ENCODE results near the gene AP4E1.
"Not testable (repeated sequence)": the region's sequence is repeated elsewhere in the genome, so short reads cannot be mapped to it uniquely, and the experiment has no call there.

The AP4E1 gene

GRCh38 chr15:50886611-50887345 lies 21.7 kb upstream of the AP4E1 start:
- H4K20me1 ChIP-seq = no peaks in the 10 kb centered on the region
- no peak for TF ChIP-seq Cebpa-rat (IDR thresholded peaks at IDR 0.05)
- no peak overlapping the region for H3K4me2 ChIP-seq
- no peak overlapping the region for H3K9ac ChIP-seq
- H3K36me3 ChIP-seq = no peaks in the 10 kb centered on the region
- H3K27ac ChIP-seq = no peak overlapping the region
- no peak overlapping the region for H3K4me3 ChIP-seq
- H3K9me3 ChIP-seq = peaks cover 19% of the 10 kb centered on the region
- H3K4me1 ChIP-seq = peaks cover 40% of the 10 kb centered on the region
- no peaks in the 10 kb centered on the region for H3K27me3 ChIP-seq

- Histone ChIP-seq H3K27me3 (no peaks in the 10 kb centered on the region), H3K27ac (no peak overlapping the region), H3K4me3 (no peak overlapping the region), H3K36me3 (no peaks in the 10 kb centered on the region), H3K4me2 (no peak overlapping the region), H3K4me1 (peaks cover 28% of the 10 kb centered on the region), H4K20me1 (no peaks in the 10 kb centered on the region), H3K9me3 (peaks cover 29% of the 10 kb centered on the region), H3K9ac (no peak overlapping the region)
- no peak for TF ChIP-seq Cebpa-rat (IDR thresholded peaks at IDR 0.05)
Measured at GRCh38 chr15:50888054-50888453, 20.4 kb upstream of the AP4E1 start.

GRCh38 chr15:50889589-50889988 lies 18.9 kb upstream of the AP4E1 start:
- H3K4me3 ChIP-seq = no peak overlapping the region
- no peaks in the 10 kb centered on the region for H4K20me1 ChIP-seq
- H3K9me3 ChIP-seq = peaks cover 44% of the 10 kb centered on the region
- TF ChIP-seq Cebpa-rat (IDR thresholded peaks at IDR 0.05) = no peak
- H3K27ac ChIP-seq = no peak overlapping the region
- no peaks in the 10 kb centered on the region for H3K27me3 ChIP-seq
- no peak overlapping the region for H3K9ac ChIP-seq
- peaks cover 13% of the 10 kb centered on the region for H3K4me1 ChIP-seq
- no peak overlapping the region for H3K4me2 ChIP-seq
- peaks cover 9% of the 10 kb centered on the region; the same call in 1 of the 2 replicates for H3K36me3 ChIP-seq

GRCh38 chr15:50890751-50891150 lies 17.7 kb upstream of the AP4E1 start:
- H3K9me3 ChIP-seq = peaks cover 53% of the 10 kb centered on the region
- no peak overlapping the region for H3K27ac ChIP-seq
- peaks cover 9% of the 10 kb centered on the region; the same call in 1 of the 2 replicates for H3K36me3 ChIP-seq
- TF ChIP-seq Cebpa-rat (IDR thresholded peaks at IDR 0.05) = no peak
- H3K4me3 ChIP-seq = no peak overlapping the region
- peaks cover 1% of the 10 kb centered on the region; the same call in 1 of the 2 replicates for H3K4me1 ChIP-seq
- H3K4me2 ChIP-seq = no peak overlapping the region
- no peaks in the 10 kb centered on the region for H3K27me3 ChIP-seq
- no peak overlapping the region for H3K9ac ChIP-seq
- H4K20me1 ChIP-seq = no peaks in the 10 kb centered on the region

- Histone ChIP-seq H3K27me3 (no peaks in the 10 kb centered on the region), H3K27ac (no peak overlapping the region), H3K9me3 (peaks cover 53% of the 10 kb centered on the region), H3K4me3 (no peak overlapping the region), H4K20me1 (no peaks in the 10 kb centered on the region), H3K4me1 (no peaks in the 10 kb centered on the region), H3K36me3 (peaks cover 9% of the 10 kb centered on the region; the same call in 1 of the 2 replicates), H3K4me2 (no peak overlapping the region), H3K9ac (no peak overlapping the region)
- TF ChIP-seq Cebpa-rat (IDR thresholded peaks at IDR 0.05) = no peak
Measured at GRCh38 chr15:50891159-50891558, 17.3 kb upstream of the AP4E1 start.

GRCh38 chr15:50893976-50894375 lies 14.5 kb upstream of the AP4E1 start:
- Histone ChIP-seq H3K27me3 (no peaks in the 10 kb centered on the region), H3K9ac (no peak overlapping the region), H3K36me3 (peaks cover 9% of the 10 kb centered on the region; the same call in 1 of the 2 replicates), H3K4me2 (no peak overlapping the region), H3K9me3 (peaks cover 53% of the 10 kb centered on the region), H3K4me3 (no peak overlapping the region), H3K27ac (no peak overlapping the region), H4K20me1 (no peaks in the 10 kb centered on the region), H3K4me1 (peaks cover 5% of the 10 kb centered on the region)
- no peak for TF ChIP-seq Cebpa-rat (IDR thresholded peaks at IDR 0.05)

GRCh38 chr15:50901390-50901789 lies 7.1 kb upstream of the AP4E1 start:
- not testable (repeated sequence) for H3K27me3 ChIP-seq, H3K36me3 ChIP-seq, H3K4me2 ChIP-seq, H4K20me1 ChIP-seq, H3K4me3 ChIP-seq, H3K27ac ChIP-seq, H3K9me3 ChIP-seq, H3K4me1 ChIP-seq, H3K9ac ChIP-seq

- H3K9ac ChIP-seq = no peak overlapping the region
- no peaks in the 10 kb centered on the region for H4K20me1 ChIP-seq
- no peak for TF ChIP-seq Cebpa-rat (IDR thresholded peaks at IDR 0.05)
- no peak overlapping the region for H3K27ac ChIP-seq
- H3K36me3 ChIP-seq = no peaks in the 10 kb centered on the region
- H3K4me3 ChIP-seq = no peak overlapping the region
- no peak overlapping the region for H3K4me2 ChIP-seq
- no peaks in the 10 kb centered on the region for H3K9me3 ChIP-seq
- peaks cover 12% of the 10 kb centered on the region for H3K4me1 ChIP-seq
- H3K27me3 ChIP-seq = no peaks in the 10 kb centered on the region
Measured at GRCh38 chr15:50904211-50904610, 4.3 kb upstream of the AP4E1 start.

GRCh38 chr15:50905055-50905454 lies 3.4 kb upstream of the AP4E1 start:
- no peak overlapping the region for H3K4me3 ChIP-seq
- TF ChIP-seq Cebpa-rat (IDR thresholded peaks at IDR 0.05) = no peak
- H4K20me1 ChIP-seq = no peaks in the 10 kb centered on the region
- H3K27me3 ChIP-seq = no peaks in the 10 kb centered on the region
- peaks cover 21% of the 10 kb centered on the region for H3K4me1 ChIP-seq
- H3K4me2 ChIP-seq = no peak overlapping the region
- H3K27ac ChIP-seq = no peak overlapping the region
- H3K36me3 ChIP-seq = no peaks in the 10 kb centered on the region
- H3K9me3 ChIP-seq = no peaks in the 10 kb centered on the region
- no peak overlapping the region for H3K9ac ChIP-seq

GRCh38 chr15:50906954-50907600 lies 1.4 kb upstream of the AP4E1 start:
- Histone ChIP-seq H4K20me1 (peaks cover 3% of the 10 kb centered on the region; the same call in 1 of the 2 replicates), H3K27ac (peak overlapping the region; percentile 93), H3K4me3 (peak overlapping the region; percentile 89), H3K36me3 (no peaks in the 10 kb centered on the region; the same call in 1 of the 2 replicates), H3K4me2 (peak overlapping the region; percentile 84), H3K27me3 (no peaks in the 10 kb centered on the region), H3K9ac (peak overlapping the region; percentile 96), H3K9me3 (no peaks in the 10 kb centered on the region), H3K4me1 (peaks cover 41% of the 10 kb centered on the region)
- TF ChIP-seq Cebpa-rat (IDR thresholded peaks at IDR 0.05) = no peak

All from BLaER1 (cell line).